A549 (cell line): ENCODE results near the gene PTPRS. TPM values are rescaled to one million over a fixed set of nuclear protein-coding genes. Genes with fewer than 3 reads are reported as not detected.

Source experiments
- ATAC-seq, 2 experiments: fragments of 200-7000 bp in 1 of 2; fragments of >200 bp in 1 of 2; cut with Nextera tagmentation in 1 of 2; cut with Tn5 transposase in 1 of 2; 3 replicates each; pipeline versions ENCODE4 v1.8.0 to v1.9.1; 2018 to 2020; ENCODE audit warnings: mild to moderate bottlenecking in 1 of 2, moderate library complexity in 1 of 2
- CTCF ChIA-PET: fragments of 300-600 bp; sonication (Branson Sonifier 250); formaldehyde crosslinking; extraction: SDS; loops from one replicate; lab custom pipeline; 2021; ENCODE audit warnings: antibody characterized with exemption, inconsistent platforms; lab: Yijun Ruan, JAX
- POLR2A ChIA-PET: fragments of 350-600 bp; formaldehyde crosslinking; extraction: SDS; loops from one replicate; lab custom pipeline; 2021; ENCODE audit warnings: antibody characterized with exemption, inconsistent platforms; lab: Yijun Ruan, JAX
- DNase-seq, 2 experiments: peaks; one replicate each; pipeline versions ENCODE4 v3.0.0 to v3.0.0-alpha.2; 2011 to 2016; ENCODE audit warnings: low read depth in 1 of 2, low spot score in 1 of 2
- FAIRE-seq: peaks from 2 replicates; lab custom pipeline; 2011; peaks lifted over from hg19 to GRCh38; lab: Jason Lieb, UNC
- H3K27ac ChIP-seq, 2 experiments: fragments of >200 bp; sonication (Bioruptor Twin); formaldehyde crosslinking; 3 replicates each; pipeline ENCODE4 v1.5.1; 2016 to 2017
- H3K4me1 ChIP-seq: fragments of >200 bp; sonication (Bioruptor Twin); formaldehyde crosslinking; 3 replicates; pipeline ENCODE4 v1.6.1; 2016
- H3K4me2 ChIP-seq: fragments of >200 bp; sonication (Bioruptor Twin); formaldehyde crosslinking; 3 replicates; pipeline ENCODE4 v1.6.1; 2016
- H3K4me3 ChIP-seq: fragments of >200 bp; sonication (Bioruptor Twin); formaldehyde crosslinking; 3 replicates; pipeline ENCODE4 v1.5.1; 2016
- H3K9me3 ChIP-seq: fragments of >200 bp; sonication (Bioruptor Twin); formaldehyde crosslinking; 3 replicates; pipeline ENCODE4 v1.6.1; 2016
- CBX8 ChIP-seq: fragments of 200-600 bp; sonication (generic); IDR thresholded peaks from 2 replicates; pipeline ENCODE4 v1.6.1; 2016
- CHD2 ChIP-seq: fragments of 150-350 bp; IDR thresholded peaks from 2 replicates; pipeline ENCODE4 v1.6.1; 2014; ENCODE audit warnings: low read length; ENCODE audit not compliant: partially characterized antibody
- CHD4 ChIP-seq: fragments of 200-600 bp; sonication (generic); IDR thresholded peaks from 2 replicates; pipeline ENCODE4 v1.6.1; 2016; ENCODE audit warnings: antibody characterized with exemption, mild to moderate bottlenecking, borderline replicate concordance
- FOSB ChIP-seq: fragments of 250-450 bp; sonication (Bioruptor Pico); IDR thresholded peaks from 2 replicates; pipeline ENCODE4 v1.5.0; 2020; ENCODE audit warnings: mild to moderate bottlenecking, moderate library complexity
- FOSL2 ChIP-seq, 2 experiments: fragments of 450-650 bp in 1 of 2; fragments of >200 bp in 1 of 2; sonication (Bioruptor Twin) in 1 of 2; formaldehyde crosslinking; IDR thresholded peaks; 2 replicates each; pipeline versions ENCODE4 v1.5.0 to v1.6.1; 2016 to 2020; ENCODE audit warnings: mild to moderate bottlenecking in 1 of 2, moderate library complexity in 1 of 2
- HOXB5 ChIP-seq: fragments of 250-450 bp; sonication (Bioruptor Pico); IDR thresholded peaks from 2 replicates; pipeline ENCODE4 v1.5.0; 2020; ENCODE audit warnings: mild to moderate bottlenecking, moderate library complexity
- JUN ChIP-seq, 2 experiments: fragments of >200 bp; sonication (Bioruptor Twin); formaldehyde crosslinking; IDR thresholded peaks; 2 replicates in 1 of 2; 3 replicates in 1 of 2; pipeline ENCODE4 v1.6.1; 2016 to 2017
- MAZ ChIP-seq: fragments of 150-350 bp; IDR thresholded peaks from 2 replicates; pipeline ENCODE4 v1.6.1; 2014; ENCODE audit warnings: antibody characterized with exemption, low read depth, low read length, borderline replicate concordance
- NFE2L2 ChIP-seq: fragments of 150-350 bp; conservative IDR thresholded peaks from 2 replicates; pipeline ENCODE4 v1.6.1; 2014; ENCODE audit warnings: low read length
- NPAS2 ChIP-seq: fragments of 250-450 bp; sonication (Bioruptor Pico); IDR thresholded peaks from 2 replicates; pipeline ENCODE4 v1.8.0; 2022; ENCODE audit warnings: mild to moderate bottlenecking, moderate library complexity, borderline replicate concordance
- POLR2A ChIP-seq: IDR thresholded peaks from 2 replicates; pipeline ENCODE4 v1.6.1; 2012; ENCODE audit warnings: mild to moderate bottlenecking, low read length
- RCOR1 ChIP-seq: fragments of 150-350 bp; IDR thresholded peaks from 2 replicates; pipeline ENCODE4 v1.6.1; 2014; ENCODE audit warnings: antibody characterized with exemption, low read length, low read depth
- SREBF2 ChIP-seq: fragments of 450-650 bp; IDR thresholded peaks from 2 replicates; pipeline ENCODE4 v1.6.1; 2014; ENCODE audit warnings: mild to moderate bottlenecking, moderate library complexity
- ZFP36 ChIP-seq: fragments of 450-650 bp; IDR thresholded peaks from 2 replicates; pipeline ENCODE4 v1.6.1; 2014; ENCODE audit warnings: borderline replicate concordance; ENCODE audit not compliant: partially characterized antibody
- ZSCAN20 ChIP-seq: fragments of 250-450 bp; sonication (Bioruptor Pico); IDR thresholded peaks from 2 replicates; pipeline ENCODE4 v1.8.0; 2022; ENCODE audit warnings: mild to moderate bottlenecking, moderate library complexity
- WGBS: methylation state at CpG from one replicate; pipeline ENCODE4 v1.1.6; 2017; ENCODE audit errors: missing lambda C conversion rate; 5-methylcytosine and 5-hydroxymethylcytosine counted together
- polyA plus RNA-seq, 4 experiments: library from polyadenylated mRNA; depleted of rRNA in 3 of 4; stranded (reverse); fragments of >200 nt; fragmentation: RNase III in 1 of 4; extraction: RNeasy Plus Mini Kit Qiagen cat#74134 plus additional on column Dnase treatment in 1 of 4; gene quantifications; 2 replicates in 3 of 4; 3 replicates in 1 of 4; pipeline ENCODE4 v1.2.3, GENCODE V29; 2011 to 2017
- TF ChIP-seq, protein P1 (sequence below): fragments of 250-450 bp; sonication (Bioruptor Pico); IDR thresholded peaks from 2 replicates; pipeline ENCODE4 v1.5.0; 2020; ENCODE audit warnings: low read depth, mild to moderate bottlenecking, moderate library complexity
- TF ChIP-seq, protein P2 (sequence below): fragments of >200 bp; sonication (Bioruptor Twin); formaldehyde crosslinking; IDR thresholded peaks from 3 replicates; pipeline ENCODE4 v1.6.1; 2016
- TF ChIP-seq, protein P3 (sequence below): fragments of 150-350 bp; IDR thresholded peaks from 2 replicates; pipeline ENCODE4 v1.6.1; 2014; ENCODE audit warnings: low read depth, mild to moderate bottlenecking, low read length
- TF ChIP-seq, protein P4 (sequence below): fragments of 250-450 bp; sonication (Bioruptor Pico); IDR thresholded peaks from 2 replicates; pipeline ENCODE4 v1.5.0; 2021; ENCODE audit warnings: mild to moderate bottlenecking, moderate library complexity, borderline replicate concordance
- TF ChIP-seq, protein P5 (sequence below): IDR thresholded peaks from 2 replicates; pipeline ENCODE4 v1.6.1; 2012
- TF ChIP-seq, protein P6 (sequence below): fragments of 200-600 bp; sonication (generic); IDR thresholded peaks from 2 replicates; pipeline ENCODE4 v1.6.1; 2016; ENCODE audit warnings: antibody characterized with exemption, mild to moderate bottlenecking, moderate library complexity

Gene PTPRS
- polyA plus RNA-seq, 2 of the 4 experiments (the other 2 are of a cell fraction), result 22.3 to 44.7 TPM

DNA sequence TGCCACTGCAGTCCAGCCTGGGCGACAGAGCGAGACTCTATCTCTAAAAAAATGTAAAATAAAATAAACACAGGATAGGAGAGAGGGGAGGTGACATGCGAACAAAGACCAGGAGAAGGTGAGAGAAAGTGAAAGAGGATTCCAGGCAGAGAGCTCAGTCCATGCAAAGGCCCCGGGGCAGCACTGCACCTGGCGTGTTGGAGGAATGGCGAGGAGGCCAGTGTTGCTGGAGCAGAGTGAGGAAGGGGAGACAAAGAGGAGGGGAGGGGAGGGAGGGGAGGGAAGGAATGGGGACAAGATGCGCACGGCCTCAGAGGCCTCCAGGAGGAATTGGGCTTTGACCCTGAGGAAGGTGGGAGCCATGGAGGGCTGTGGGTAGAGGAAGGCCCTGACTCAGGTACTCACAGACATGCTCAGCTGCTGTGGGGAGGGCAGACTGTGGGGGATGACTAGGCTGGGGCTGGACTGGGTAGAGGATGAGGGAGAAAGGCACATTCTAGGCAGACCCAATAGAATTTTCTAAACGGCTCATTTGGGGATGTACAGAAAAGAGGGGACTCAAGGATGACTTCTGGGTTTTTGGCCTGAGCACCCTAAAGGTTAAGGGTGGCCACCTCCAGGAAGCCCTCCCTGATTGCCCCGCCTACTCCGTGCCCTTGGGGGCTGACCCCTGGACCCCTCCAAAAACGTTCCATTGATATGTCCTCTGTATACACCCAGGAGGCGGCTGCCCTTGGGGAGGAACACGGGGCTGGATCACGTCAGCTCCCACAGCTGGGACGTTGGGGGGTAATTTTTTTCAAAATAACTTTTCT is 43.9 kb downstream of the PTPRS start:
- ChIA-PET CTCF (no interaction called here), POLR2A (no interaction called here)
- whole genome bisulfite sequencing, result 84% methylated on average over 16 of the region's 16 CpGs
- H3K9me3 ChIP-seq, result no peaks in the 10 kb centered on the region
- no peak for FAIRE-seq
- H3K4me2 ChIP-seq, result no peak overlapping the region
- no peak overlapping the region for H3K27ac ChIP-seq
- TF ChIP-seq NFE2L2 (no peak), ZFP36 (peak; percentile 57)
- DNase-seq, result no peak
- H3K4me3 ChIP-seq, result no peak overlapping the region
- no peak for ATAC-seq
- peaks cover 11% of the 10 kb centered on the region for H3K4me1 ChIP-seq

DNA sequence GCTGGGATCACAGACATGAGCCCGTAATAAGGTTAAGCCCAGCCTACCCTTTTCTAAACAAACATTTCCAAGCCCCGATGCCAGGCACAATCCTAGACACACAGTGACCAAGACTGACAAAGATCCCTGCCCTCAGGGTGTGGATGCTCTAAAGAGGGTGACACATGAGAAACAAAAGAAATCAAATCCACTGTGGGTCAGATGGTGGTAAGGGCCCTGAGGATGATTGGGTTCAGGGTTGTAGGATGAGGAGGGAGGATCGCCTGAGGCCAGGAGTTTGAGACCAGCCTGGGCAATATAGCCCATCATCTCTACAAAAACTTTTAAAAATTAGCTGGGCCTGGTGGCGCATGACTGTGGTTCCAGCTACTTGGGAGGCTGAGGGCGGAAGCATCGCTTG is 44.6 kb downstream of the PTPRS start:
- no peaks in the 10 kb centered on the region for H3K9me3 ChIP-seq
- no peak overlapping the region for H3K4me3 ChIP-seq
- 89% methylated on average over 4 of the region's 6 CpGs for whole genome bisulfite sequencing
- FAIRE-seq (no peak), ATAC-seq (no peak), DNase-seq (no peak)
- POLR2A ChIA-PET, result no interaction called here
- CTCF ChIA-PET, result no interaction called here
- H3K27ac ChIP-seq, result no peak overlapping the region
- peaks cover 11% of the 10 kb centered on the region for H3K4me1 ChIP-seq
- TF ChIP-seq HOXB5 (CRISPR knock-in tag), result no peak
- TF ChIP-seq RCOR1, result no peak
- TF ChIP-seq, protein P1, sequence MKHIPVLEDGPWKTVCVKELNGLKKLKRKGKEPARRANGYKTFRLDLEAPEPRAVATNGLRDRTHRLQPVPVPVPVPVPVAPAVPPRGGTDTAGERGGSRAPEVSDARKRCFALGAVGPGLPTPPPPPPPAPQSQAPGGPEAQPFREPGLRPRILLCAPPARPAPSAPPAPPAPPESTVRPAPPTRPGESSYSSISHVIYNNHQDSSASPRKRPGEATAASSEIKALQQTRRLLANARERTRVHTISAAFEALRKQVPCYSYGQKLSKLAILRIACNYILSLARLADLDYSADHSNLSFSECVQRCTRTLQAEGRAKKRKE (CRISPR knock-in tag), result no peak
- TF ChIP-seq JUN (IDR thresholded peaks at IDR 0.05), result no peak
- TF ChIP-seq CBX8, result no peak
- TF ChIP-seq, protein P2, sequence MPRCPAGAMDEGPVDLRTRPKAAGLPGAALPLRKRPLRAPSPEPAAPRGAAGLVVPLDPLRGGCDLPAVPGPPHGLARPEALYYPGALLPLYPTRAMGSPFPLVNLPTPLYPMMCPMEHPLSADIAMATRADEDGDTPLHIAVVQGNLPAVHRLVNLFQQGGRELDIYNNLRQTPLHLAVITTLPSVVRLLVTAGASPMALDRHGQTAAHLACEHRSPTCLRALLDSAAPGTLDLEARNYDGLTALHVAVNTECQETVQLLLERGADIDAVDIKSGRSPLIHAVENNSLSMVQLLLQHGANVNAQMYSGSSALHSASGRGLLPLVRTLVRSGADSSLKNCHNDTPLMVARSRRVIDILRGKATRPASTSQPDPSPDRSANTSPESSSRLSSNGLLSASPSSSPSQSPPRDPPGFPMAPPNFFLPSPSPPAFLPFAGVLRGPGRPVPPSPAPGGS, result no peak
- TF ChIP-seq, protein P3, sequence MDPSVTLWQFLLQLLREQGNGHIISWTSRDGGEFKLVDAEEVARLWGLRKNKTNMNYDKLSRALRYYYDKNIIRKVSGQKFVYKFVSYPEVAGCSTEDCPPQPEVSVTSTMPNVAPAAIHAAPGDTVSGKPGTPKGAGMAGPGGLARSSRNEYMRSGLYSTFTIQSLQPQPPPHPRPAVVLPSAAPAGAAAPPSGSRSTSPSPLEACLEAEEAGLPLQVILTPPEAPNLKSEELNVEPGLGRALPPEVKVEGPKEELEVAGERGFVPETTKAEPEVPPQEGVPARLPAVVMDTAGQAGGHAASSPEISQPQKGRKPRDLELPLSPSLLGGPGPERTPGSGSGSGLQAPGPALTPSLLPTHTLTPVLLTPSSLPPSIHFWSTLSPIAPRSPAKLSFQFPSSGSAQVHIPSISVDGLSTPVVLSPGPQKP, result no peak
- no peak for TF ChIP-seq SREBF2
- TF ChIP-seq, protein P4, sequence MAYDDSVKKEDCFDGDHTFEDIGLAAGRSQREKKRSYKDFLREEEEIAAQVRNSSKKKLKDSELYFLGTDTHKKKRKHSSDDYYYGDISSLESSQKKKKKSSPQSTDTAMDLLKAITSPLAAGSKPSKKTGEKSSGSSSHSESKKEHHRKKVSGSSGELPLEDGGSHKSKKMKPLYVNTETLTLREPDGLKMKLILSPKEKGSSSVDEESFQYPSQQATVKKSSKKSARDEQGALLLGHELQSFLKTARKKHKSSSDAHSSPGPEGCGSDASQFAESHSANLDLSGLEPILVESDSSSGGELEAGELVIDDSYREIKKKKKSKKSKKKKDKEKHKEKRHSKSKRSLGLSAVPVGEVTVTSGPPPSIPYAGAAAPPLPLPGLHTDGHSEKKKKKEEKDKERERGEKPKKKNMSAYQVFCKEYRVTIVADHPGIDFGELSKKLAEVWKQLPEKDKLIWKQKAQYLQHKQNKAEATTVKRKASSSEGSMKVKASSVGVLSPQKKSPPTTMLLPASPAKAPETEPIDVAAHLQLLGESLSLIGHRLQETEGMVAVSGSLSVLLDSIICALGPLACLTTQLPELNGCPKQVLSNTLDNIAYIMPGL (CRISPR knock-in tag), result no peak
- TF ChIP-seq CHD2, result no peak
- no peak for TF ChIP-seq CHD4
- TF ChIP-seq MAZ, result no peak
- TF ChIP-seq POLR2A, result no peak
- TF ChIP-seq, protein P5, sequence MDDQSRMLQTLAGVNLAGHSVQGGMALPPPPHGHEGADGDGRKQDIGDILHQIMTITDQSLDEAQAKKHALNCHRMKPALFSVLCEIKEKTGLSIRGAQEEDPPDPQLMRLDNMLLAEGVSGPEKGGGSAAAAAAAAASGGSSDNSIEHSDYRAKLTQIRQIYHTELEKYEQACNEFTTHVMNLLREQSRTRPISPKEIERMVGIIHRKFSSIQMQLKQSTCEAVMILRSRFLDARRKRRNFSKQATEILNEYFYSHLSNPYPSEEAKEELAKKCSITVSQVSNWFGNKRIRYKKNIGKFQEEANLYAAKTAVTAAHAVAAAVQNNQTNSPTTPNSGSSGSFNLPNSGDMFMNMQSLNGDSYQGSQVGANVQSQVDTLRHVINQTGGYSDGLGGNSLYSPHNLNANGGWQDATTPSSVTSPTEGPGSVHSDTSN, result no peak
- no peak for TF ChIP-seq FOSL2 (IDR thresholded peaks at IDR 0.05)
- no peak for TF ChIP-seq FOSL2 (CRISPR knock-in tag; IDR thresholded peaks at IDR 0.05)
- no peak for TF ChIP-seq ZSCAN20 (CRISPR knock-in tag)
- no peak for TF ChIP-seq NPAS2
- TF ChIP-seq NFE2L2, result no peak
- TF ChIP-seq, protein P6, sequence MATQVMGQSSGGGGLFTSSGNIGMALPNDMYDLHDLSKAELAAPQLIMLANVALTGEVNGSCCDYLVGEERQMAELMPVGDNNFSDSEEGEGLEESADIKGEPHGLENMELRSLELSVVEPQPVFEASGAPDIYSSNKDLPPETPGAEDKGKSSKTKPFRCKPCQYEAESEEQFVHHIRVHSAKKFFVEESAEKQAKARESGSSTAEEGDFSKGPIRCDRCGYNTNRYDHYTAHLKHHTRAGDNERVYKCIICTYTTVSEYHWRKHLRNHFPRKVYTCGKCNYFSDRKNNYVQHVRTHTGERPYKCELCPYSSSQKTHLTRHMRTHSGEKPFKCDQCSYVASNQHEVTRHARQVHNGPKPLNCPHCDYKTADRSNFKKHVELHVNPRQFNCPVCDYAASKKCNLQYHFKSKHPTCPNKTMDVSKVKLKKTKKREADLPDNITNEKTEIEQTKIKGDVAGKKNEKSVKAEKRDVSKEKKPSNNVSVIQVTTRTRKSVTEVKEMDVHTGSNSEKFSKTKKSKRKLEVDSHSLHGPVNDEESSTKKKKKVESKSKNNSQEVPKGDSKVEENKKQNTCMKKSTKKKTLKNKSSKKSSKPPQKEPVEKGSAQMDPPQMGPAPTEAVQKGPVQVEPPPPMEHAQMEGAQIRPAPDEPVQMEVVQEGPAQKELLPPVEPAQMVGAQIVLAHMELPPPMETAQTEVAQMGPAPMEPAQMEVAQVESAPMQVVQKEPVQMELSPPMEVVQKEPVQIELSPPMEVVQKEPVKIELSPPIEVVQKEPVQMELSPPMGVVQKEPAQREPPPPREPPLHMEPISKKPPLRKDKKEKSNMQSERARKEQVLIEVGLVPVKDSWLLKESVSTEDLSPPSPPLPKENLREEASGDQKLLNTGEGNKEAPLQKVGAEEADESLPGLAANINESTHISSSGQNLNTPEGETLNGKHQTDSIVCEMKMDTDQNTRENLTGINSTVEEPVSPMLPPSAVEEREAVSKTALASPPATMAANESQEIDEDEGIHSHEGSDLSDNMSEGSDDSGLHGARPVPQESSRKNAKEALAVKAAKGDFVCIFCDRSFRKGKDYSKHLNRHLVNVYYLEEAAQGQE, result no peak
- TF ChIP-seq FOSB (CRISPR knock-in tag), result no peak
- H3K4me2 ChIP-seq, result no peak overlapping the region
